ENCODE data around the gene ENTR1. TPM values are rescaled to one million over a fixed set of nuclear protein-coding genes. Genes with fewer than 3 reads are reported as not detected.

ENTR1 gene, protein sequence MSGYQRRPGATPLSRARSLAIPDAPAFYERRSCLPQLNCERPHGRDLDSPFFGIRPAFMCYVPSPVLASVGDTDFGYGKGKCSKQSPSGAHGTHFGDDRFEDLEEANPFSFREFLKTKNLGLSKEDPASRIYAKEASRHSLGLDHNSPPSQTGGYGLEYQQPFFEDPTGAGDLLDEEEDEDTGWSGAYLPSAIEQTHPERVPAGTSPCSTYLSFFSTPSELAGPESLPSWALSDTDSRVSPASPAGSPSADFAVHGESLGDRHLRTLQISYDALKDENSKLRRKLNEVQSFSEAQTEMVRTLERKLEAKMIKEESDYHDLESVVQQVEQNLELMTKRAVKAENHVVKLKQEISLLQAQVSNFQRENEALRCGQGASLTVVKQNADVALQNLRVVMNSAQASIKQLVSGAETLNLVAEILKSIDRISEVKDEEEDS
- total RNA-seq, result 20.8 and 22.6 TPM in 2 replicates

DNA sequence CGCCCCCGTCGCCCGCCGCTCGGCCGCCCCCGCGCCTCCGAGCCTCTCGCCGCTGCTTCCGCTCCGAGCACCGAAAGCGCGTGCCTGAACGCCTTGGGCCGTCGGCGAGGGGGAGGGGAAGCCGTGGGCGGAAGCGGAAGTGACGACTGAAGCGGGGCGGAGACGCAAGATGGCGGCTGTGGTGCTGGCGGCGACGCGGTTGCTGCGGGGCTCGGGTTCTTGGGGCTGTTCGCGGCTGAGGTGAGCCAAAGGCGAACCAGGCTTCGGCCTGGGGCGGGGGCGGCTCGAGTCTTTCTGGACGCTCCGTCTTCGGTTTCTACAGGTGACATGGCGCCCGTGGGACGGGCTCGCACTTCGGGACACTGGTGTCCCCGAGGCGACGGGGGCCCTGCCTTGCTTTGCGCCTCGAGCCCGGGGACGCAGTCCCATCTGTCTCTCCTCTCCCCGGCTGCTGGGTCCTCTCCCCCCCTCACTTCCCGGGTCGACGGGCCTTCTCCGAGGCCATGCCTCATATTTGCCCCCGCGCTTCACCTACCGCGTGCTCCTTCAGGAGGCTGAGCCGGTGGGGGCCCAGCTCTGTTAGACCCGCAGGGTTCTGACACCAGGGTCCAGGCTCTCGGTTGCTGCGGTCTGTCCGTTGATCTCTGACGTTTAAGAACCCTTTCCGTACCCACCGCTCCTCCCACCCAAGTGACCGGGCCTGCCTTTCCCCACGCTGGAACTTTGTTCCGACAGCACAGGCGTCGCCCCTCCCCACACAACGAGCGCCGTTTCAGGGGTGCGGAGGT is at the start of gene ENTR1, which contains the start of gene PMPCA:
Gene ENTR1, minus strand, starts transcription at position 115 of the 788 bp plus-strand sequence. CDS start 217 bp downstream, outside the sequence.
Gene PMPCA, plus strand, starts transcription at position 159 of the 788 bp plus-strand sequence. Its CDS starts 11 bp downstream, at position 170.

DNA sequence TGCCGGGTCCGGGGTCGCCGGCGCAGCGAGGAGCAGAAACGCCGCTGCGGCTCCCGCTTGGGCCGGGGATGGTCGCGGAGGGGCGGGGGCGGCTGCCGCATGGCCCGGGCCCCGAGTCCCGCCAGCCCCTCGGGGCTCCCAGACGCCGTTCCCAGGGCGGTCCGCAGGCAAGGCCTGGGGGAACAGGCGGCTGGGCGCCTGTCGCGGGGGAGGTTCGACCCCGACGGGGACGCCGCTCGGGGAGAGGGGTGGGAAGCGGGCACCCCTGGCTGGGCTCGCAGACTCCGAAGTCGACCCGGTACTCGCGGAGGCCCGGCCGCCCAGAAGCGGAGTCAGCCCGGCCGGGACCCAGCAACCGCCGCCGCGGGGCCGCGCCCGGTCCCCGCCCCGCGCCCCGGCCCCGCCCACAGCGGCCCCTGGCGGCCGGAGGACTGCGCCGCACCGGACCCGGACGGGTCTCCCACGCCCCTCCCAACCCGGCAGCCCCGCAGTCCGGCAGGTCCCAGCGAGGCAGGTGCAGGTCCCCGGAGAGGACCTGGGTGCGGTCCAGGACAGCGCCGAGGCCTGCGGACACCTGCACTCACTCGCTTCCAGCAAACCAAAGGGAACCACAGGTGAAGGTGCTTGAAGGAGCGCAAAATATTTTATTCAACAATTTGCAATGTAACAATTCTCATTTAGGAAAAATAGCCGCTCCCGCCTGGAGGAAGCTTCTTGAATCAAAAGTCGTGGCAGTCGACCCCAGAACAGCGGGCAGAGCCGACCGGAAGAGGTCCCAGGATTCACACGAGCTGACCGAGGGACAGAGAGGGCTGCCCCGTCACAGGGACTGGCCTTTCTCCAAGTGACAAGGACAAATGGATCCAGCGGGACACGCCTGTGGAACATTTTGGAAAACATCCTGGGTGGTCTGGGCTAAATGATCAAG is 29.3 kb upstream of the ENTR1 start, which contains the start of gene INPP5E:
Gene INPP5E, minus strand, starts transcription at position 365 of the 928 bp plus-strand sequence. CDS start 426 bp downstream, outside the sequence.

DNA sequence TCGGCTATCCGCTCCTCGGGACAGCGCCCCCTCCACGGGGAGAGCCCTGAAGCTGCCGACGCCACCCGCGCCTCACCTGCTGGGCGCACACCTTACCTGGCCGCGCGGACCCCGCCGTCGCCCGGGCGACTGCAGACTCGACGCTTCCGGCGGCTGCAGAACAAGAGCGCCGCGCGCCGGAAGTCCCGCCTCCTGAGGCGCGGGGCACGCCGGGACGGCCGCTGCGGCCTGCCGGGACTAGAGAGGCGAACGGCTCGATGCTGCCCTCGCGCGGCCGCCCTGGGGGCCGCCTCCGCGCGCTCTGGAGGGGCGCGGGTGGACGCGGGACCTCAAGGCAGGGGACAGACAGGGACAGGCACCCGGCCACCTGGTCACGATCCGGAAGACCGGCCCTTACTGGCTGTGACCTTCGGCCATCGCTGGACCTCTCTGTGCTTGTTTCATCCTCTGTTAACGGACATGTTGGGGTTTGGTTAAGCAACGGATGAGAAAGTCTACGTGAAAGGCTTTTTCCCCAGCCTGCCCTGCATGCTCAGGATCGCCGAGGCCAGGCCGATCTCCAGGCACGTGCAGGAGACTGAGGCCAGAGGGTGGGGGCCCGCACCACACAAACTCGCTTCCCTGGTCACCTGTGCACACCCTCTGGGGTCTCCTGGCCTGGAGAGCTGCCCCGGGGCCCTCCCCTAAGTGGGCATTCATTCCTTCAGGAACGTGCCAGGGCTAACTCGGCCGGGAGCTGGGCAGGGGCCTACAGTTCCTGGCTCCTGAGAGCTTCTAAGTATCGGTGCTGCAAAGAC is 10.2 kb downstream of the ENTR1 start, which contains the start of gene SNAPC4:
Gene SNAPC4, minus strand, starts transcription at position 133 of the 797 bp plus-strand sequence. CDS start 1,742 bp downstream, outside the sequence.

DNA sequence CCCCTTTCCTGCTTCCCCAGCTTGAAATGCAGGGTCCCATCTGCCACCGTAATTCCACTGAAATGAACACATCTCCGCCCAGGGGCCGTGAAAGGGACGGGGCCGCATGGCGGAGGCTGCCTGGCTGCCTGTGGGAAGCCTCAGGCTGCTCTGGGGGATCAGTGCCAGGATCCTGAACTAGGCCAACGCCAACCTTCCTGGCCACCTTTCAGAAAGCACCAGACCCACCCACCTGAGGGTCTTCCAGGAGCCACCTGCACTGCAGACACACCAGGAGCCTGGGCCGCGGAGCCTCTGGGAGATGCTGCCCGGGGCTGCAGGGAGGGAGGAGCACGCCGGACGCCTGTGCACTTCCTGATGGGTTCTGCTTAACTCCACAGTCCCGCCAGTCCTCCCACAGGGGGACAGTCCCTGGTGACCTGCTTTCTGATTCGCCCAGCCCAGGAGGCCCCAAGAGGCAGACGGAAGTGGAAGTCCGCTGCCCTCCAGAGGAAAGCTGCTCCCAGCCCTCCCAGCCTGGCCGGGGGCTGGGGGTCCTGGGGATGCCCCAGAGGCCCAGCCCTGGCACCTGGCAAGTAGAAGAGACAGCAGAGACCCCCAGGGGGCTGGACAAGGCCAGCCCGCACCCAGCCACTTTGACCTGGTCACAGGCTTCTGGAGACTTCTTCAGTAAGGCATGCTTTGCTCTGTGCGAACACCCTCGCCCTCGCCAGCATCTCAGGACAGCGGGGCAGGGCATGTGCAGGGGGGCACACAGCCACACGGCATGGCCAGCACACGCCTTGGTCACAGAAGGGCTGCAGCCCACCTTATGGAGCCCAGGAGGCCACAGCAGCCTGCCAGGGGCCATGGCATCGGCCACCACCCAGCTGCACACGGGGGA is 36.9 kb downstream of the ENTR1 start, which contains the start of gene CARD9:
Gene CARD9, minus strand, starts transcription at position 370 of the 883 bp plus-strand sequence. CDS start 1,591 bp downstream, outside the sequence.

DNA sequence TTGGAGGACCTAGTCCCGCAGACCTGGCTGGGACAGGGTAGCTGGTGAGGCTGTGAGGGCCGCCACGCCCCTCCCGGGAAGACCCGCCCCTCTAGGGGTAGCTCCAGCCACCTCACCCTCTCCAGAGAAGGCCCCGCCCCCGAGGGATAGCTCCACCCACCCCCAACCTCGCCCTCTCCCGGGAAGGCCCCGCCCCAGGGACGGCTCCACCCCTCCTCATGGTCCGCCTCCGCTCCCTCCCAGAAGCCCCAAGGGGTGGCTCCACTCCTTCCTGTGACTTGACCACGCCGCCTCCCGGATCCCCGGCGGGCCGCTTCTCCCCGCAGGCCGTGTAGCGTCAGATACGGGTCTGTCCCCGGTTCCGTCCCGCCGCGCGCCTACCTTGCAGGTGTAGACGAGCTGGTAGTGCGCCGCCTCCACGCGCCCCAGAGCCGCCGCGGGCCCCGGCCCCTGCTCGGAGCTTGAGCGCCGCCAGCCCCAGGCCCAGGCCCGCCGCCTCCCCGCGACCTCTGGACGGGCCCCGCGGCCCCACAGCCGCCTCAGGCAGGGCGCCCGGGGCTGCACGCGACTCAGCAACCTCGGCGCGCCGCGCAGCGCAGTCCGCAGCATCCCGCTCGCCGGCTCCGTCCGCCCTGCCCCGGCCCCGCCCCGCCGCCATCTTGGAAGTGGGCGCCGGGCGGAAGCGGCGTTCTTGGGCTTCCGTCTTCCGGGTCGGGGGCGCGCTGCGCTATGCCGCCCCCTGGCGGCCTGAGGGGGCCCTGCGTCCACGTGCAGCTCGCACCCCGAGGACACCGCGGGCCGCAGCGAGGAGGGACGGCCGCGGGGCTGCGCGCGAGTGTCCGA is 47.1 kb downstream of the ENTR1 start, which contains the start of gene DNLZ:
Gene DNLZ, minus strand, starts transcription at position 639 of the 843 bp plus-strand sequence. Its CDS starts 30 bp downstream, at position 609.

Other genes starting within 250 kb of the ENTR1 start
- not detected in 2 replicates for gene LHX3, start 205.5 kb downstream of the ENTR1 start, total RNA-seq
- gene QSOX2, start 164.8 kb downstream of the ENTR1 start, total RNA-seq, result 7.6 and 8.6 TPM in 2 replicates
- under 0.01 and 0.11 TPM in 2 replicates for gene CCDC187, start 106.5 kb downstream of the ENTR1 start, total RNA-seq
- 36.5 and 44.3 TPM in 2 replicates for gene GPSM1, start 83.1 kb downstream of the ENTR1 start, total RNA-seq
- gene DNLZ, start 46.9 kb downstream of the ENTR1 start, total RNA-seq, result 4.6 and 5.9 TPM in 2 replicates
- 1.5 and 2.9 TPM in 2 replicates for gene CARD9, start 36.9 kb downstream of the ENTR1 start, total RNA-seq
- gene SNAPC4, start 10.4 kb downstream of the ENTR1 start, total RNA-seq, result 5.7 and 7.2 TPM in 2 replicates
- 37.2 and 47.0 TPM in 2 replicates for gene PMPCA, start within 50 bp of the ENTR1 start, total RNA-seq
- 7.0 and 8.0 TPM in 2 replicates for gene INPP5E, start 29.2 kb upstream of the ENTR1 start, total RNA-seq
- 36.2 and 37.5 TPM in 2 replicates for gene SEC16A, start 72.4 kb upstream of the ENTR1 start, total RNA-seq
- gene NOTCH1, start 135.4 kb upstream of the ENTR1 start, total RNA-seq, result 11.3 and 11.6 TPM in 2 replicates